ENCODE data around the gene ZCWPW1.
"Not testable (repeated sequence)": the region's sequence is repeated elsewhere in the genome, so short reads cannot be mapped to it uniquely, and the experiment has no call there.

Gene ZCWPW1

DNA sequence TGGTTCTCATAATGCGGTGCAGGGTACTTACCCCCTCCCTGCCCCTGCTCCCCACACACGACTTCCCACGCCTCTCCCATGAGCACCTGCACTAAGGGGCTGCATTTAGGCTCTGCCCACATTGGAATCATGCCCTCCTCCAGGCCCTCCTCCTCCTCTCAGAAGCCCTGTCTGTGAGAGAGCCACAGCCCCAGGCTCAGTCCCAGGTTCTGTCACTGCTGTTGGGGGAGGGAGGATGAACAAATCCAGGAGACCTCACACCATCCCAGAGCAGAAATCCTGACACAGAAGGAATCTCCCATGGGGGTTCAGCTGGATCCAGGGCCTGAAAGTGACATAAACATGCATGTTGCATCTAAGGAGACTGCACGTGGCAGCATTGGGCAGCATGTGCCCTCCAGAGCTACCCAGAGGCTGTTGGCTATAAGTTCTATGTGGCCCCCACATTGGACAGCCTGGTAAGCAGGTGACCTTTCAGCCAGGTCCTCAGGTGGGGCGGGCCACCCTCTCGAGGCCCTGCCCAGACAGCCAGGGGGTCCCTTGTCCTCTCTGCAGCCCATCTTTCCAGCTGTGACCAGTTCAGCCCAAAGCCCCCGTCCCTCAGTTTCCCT is 56.8 kb downstream of the ZCWPW1 start:
- no peak for DNase-seq

DNA sequence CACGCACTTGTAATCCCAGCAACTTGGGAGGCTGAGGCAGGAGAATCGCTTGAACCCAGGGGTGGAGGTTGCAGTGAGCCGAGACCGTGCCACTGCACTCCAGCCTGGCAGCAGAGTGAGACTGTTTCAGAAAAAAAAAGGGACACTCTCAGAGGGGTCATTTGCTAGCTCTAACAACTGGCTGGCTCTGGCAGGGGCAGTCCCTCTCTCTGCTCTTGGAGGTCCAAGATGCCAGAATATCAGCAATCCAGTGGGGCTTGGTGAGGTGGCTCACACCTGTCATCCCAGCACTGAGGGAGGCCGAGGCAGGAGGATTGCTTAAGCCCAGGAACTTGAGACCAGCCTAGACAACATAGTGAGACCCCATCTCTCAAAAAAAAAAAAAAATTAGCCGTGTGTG is 57.8 kb downstream of the ZCWPW1 start:
- no peak for DNase-seq

DNA sequence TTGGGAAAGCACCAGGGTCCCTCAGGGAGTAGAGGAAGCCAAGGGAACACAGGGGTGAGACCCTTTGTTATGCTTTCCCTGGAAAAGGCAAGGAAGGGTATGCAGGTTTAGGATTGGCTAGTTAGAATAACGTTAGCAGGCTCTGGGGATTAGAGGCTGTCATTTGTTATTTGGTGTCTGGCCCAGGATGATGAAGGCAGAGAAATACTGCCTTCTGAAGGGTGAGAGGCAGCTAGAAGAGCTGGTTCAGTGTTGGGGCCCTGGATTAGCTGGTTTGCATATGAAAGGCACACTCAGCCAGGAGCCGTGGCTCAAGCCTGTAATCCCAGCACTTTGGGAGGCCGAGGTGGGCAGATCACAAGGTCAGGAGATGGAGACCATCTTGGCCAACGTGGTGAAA is 58.2 kb downstream of the ZCWPW1 start:
- DNase-seq: no peak

DNA sequence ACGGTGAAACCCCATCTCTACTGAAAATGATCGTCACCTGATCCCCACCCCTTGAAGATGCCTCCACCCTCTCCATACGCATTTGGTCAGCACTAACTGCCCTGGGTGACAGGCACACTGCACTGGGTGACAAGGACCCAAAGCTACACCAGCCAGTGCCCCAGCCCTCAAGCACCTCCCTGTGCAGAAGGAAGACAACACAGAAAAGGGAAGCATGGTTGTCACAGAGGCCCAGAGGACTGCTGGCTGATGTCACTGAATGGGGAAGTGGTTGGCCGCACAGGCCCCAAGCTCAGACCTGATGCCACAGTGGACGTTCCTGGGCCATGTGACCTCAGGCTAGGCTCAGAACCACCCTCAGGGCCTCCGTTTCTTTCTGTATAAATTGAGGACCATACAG is 59.4 kb downstream of the ZCWPW1 start:
- no peak for DNase-seq

DNA sequence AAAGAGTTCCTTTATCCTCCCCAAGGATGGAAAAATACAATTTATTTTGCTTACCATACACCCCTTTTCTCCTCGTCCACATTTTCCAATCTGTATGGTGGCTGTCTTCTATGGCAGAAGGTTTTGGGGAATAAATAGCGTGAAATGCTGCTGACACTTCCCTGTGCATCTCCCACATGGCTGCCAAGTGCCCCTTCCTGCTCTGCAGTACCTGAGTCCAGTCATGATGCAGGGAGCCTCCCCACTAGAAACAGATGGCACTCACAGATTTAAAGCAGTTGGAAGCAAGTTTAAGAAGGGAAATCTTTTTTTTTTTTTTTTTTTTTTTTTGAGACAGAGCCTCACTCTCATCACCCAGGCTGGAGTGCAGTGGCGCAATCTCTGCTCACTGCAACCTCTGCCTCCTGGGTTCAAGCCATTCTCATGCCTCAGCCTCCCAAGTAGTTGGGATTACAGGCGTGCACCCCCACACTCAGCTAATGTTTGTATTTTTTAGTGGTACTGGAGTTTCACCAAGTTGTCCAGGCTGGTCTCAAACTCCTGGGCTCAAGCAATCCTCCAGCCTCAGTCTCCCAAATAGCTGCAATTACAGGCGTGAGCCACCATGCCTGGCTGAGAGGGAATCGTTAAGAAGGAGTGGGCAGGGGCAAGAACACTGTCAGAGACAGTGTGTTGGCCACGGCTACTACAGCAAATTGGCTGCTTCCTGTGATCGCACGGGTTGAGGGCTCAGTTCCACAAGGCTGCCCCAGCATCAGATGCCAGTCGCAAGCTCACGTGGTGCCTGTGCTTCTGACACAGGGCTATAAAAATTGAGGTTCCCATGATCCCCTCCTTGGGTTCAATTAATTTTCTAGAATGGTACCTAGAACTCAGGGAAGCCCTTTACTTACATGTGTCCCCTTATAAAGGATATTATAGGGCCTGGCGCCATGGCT is 60.6 kb downstream of the ZCWPW1 start:
- no peak for DNase-seq

DNA sequence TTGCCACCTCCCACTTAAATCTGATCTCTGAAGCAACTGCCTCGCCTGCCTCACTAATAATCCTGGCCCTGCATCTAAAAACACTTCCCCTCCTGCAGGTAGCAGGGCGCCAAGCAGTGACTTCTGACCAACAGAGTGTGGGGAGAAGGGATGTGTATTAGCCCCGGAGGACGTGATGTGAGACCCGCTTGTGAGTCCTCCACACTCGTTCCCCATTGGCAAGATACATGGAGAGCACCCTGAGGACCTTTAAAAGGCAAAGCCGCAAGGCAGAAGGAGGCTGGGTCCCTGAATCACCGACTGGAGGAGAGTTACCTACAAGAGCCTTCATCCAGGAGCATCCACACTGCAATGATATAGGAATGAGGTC is 61.3 kb downstream of the ZCWPW1 start:
- no peak for DNase-seq

DNA sequence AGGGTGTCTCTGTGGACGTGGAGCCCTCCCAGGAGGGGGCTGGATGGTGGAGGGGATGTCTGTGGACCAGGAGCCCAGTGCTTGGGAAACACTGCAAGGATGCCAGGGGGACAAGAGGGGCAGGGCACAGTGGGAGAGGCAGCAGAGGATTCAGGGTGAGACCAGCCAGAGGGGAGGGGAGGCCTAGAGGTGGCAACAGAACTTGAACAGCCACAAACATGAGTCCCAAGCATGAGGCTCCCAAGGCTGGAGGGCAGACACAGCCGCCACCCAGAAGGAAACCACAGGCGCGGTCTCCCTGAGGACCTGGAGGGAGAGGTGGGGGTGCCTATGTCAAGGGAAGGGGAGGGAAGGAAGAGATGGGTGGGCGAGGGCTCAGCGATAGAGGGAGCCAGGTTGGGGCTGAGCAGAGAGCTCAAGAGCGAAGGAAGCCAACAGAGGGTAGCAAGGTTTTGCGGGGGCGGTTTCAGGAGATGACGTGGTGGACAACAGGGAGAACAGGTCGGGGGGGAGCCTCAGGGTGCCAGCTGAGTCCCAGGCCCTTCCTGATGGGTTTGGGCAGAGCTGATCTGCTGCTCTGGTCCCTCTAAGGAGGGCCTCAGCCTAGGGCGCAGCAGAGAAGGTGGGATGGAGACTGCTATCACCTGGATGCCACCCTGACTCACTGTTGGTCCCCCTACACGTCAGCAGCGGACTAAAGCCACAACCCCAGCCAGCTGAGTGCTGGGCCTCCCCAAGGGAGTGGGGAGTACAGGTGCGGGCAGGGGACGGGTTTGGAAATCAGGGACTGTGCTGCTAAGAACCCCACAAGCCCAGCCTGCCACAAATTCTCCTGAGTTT is 61.9 kb downstream of the ZCWPW1 start:
- no peak for DNase-seq

DNA sequence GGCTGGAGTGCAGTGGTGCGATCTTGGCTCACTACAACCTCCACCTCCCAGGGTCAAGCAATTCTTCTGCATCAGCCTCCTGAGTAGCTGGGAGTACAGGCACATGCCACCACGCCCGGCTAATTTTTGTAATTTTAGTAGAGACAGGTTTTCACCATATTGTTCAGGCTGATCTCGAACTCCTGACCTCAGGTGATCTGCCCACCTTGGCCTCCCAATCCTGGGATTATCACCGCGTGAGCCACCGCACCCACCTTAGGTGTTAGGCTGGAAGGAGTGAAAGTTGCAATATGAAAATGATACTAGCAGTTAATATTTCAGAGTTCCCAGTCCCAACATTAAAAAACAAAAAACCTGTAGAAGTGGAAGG is 62.5 kb downstream of the ZCWPW1 start:
- DNase-seq: not testable (repeated sequence)

DNA sequence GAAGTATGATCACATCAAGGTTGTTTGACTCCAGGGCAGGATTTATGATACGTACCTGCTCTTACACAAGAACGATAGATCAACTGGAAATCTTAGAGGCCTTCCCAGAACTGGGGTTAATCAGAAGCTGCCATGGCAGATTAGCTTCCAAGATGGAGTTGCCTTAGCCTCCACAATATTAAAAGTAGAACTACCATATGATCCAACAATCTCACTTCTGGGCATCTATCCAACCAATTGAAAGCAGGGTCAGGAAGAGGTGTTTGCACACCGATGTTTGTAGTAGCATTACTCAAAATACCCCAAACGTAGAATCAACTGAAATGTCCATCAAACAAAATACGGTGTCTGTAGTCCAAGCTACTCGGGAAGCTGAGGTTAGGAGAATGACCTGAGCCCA is 64.0 kb downstream of the ZCWPW1 start:
- no peak for DNase-seq

DNA sequence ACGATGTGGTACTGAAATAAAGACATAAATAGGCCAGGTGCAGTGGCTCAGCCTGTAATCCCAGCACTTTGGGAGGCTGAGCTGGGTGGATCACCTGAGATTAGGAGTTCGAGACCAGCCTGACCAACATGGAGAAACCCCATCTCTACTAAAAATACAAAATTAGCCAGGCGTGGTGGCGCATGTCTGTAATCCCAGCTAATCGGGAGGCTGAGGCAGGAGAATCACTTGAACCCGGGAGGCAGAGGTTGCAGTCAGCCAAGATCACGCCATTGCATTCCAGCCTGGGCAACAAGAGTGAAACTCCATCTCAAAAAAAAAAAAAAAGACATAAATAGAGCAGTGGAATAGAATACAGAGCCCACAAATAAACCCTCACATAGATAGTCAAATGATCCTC is 64.7 kb downstream of the ZCWPW1 start:
- DNase-seq: not testable (repeated sequence)

DNA sequence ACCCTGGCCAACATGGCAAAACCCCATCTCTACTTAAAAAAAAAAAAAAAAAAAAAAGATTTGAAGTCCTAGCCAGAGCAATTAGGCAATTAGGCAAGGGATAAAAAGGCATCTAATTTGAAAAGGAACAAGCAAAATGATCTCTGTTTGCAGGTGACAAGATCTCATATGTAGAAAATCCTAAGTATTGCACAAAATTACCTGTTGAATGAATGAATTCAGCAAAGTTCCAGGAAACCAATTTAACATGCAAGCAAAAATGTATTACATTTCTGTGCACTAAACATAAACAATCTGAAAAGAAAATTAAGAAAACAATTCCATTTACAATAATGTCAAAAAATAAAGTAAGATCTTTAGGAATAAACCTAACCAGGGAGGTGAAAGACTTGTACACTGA is 65.4 kb downstream of the ZCWPW1 start:
- no peak for DNase-seq

DNA sequence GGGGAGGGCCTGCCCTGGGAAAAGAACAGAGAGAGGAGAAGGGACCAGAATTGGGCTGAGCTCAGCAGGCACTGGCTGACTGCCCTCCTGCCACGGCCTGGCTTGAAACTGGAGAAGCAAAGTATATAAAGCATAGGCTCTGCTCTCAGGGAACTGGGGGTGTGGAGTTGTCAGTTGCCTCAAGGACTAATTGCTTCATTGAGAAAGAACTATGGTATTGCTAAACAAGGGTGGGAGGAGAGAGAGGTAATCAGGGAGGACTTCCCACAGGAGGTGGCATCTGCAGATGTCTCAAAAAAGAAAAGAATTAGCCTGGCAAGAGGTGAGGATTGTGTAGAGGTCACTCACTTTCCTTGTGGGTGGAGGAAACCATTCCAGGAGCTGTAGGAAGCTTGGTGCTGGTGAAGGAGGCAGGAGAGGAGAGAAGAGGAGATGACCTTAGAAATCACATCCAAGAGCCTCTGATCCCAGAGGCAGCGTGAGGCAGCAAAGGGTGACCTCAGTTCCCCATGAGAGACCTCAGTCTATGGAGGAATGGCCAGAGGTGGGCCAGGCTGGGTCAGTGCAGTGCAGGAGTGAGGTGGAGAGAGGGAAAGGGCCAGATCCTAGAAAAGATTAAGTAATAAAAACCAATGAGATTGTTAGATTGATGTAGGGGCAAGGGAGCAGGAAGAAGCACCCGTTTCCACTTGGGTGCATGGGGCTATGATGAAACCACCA is 68.2 kb downstream of the ZCWPW1 start:
- no peak for DNase-seq

DNA sequence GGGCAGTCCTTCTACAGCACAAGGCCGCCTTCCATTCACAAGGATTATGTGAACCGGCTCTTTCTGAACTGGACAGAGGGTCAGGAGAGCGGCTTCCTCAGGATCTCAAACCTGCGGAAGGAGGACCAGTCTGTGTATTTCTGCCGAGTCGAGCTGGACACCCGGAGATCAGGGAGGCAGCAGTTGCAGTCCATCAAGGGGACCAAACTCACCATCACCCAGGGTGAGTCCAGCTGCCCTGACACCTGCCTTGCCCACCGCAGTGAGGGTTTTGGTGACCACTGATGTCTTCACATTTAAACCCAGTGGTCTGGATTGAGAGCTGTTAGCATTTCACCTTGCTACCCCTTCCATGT is 69.7 kb downstream of the ZCWPW1 start:
- DNase-seq: no peak

DNA sequence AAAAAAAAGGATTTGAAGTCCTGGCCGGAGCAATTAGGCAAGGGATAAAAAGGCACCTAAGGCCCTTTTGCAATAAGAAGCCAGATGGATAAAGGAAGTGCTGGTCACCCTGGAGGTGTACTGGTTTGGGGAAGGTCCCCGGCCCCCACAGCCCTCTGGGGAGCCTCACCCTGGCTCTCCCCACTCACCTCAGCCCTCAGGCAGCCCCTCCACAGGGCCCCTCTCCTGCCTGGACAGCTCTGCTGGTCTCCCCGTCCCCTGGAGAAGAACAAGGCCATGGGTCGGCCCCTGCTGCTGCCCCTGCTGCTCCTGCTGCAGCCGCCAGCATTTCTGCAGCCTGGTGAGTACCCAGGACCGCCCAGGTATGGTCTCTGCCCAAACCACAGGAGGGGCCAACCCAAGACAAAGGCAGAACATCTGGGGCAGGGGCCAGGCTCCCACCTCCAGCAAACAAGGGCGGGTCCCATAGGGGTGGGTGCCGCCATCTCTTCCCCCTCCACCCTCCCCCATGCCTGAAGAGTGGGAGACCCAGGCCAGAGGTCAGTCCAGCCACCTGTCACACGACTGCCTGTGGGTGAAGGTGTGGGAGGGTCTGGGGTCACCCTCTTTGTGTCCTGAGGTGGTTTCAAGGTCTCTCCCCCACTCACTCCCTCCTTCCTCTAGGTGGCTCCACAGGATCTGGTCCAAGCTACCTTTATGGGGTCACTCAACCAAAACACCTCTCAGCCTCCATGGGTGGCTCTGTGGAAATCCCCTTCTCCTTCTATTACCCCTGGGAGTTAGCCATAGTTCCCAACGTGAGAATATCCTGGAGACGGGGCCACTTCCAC is 70.3 kb downstream of the ZCWPW1 start, which contains the start of gene PILRB:
PILRB (plus strand) TSS at position 91 of the 830 bp plus-strand sequence; CDS start at position 277, 186 bp downstream.
- no peak for DNase-seq

DNA sequence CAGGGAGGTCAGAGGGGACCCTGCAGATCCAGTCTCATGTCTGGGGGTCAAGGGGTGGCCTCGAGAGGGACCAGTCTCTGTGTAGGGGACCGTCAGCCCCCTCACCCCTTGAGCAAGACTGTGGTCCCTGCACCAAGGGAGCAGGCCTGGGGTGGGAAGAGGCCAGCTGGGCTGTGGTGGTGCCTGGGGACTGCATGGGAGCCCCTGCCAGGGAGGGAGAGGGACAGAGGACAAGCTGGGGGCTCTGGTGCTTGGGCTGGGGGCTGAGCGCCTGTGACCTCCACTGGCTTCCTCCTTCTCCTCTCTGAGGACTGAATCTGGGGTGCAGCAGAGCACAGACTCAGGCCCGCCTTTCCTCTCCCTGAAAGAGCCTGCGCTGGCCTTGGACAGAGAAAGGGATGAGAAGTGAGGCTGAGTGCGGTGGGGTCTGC is 71.4 kb downstream of the ZCWPW1 start:
- no peak for DNase-seq

DNA sequence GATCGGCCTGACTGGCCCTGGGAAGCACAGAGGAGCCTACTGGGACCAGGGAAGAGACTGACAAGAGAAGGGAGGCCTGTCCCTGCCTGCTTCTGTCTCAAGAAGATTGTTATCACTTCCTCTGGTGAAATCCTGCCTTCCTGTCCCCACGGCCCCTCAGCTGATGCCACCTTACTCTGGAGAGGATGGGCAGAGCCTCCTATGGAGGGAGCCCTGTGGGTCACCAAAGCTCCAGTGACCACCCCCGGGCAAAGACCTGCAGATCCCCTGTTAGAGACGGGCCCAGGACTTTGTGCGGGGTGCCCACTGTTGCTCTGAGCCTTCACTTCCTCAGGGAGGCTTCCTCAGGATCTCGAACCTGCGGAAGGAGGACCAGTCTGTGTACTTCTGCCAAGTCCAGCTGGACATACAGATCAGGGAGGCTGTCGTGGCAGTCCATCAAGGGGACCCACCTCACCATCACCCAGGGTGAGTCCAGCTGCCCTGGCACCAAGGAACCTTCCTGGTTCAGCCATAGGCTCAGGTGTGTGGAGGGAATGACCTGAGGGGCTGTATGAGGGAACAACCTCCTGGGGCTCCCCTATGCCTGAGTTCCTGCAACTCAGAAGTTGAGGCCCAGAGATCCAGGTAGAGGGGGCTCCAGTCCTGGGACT is 72.0 kb downstream of the ZCWPW1 start:
- DNase-seq: no peak

DNA sequence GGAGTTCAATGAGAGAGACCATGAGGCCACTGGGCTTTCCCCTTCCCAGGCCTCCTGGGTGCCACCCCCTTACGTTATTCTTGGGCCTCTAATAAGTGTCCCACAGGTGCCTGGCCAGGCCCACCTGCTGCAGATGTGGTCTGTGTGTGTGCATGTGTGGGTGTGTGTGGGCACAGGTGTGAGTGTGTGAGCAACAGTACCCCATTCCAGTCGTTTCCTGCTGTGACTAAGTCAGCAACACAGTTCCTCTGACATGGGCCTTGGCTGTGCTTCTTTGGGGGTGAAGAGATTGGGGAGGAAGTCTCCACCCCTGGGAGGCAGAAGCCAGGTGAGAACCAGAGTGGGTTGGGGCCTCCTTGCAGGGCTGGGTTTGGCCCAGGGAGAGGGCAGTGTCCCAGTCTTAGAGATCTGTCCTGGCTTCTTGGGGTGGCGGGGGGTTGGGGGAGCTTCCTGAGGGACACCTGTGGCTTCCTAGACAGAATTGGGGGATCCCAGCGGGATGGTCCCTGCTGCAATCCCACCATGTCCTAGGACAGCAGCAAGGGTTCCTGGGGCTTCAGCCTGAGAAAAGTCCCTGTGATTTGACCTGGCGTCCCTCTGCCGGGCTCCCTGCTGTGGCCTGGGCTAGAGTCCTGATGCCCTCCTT is 74.7 kb downstream of the ZCWPW1 start:
- DNase-seq: no peak

DNA sequence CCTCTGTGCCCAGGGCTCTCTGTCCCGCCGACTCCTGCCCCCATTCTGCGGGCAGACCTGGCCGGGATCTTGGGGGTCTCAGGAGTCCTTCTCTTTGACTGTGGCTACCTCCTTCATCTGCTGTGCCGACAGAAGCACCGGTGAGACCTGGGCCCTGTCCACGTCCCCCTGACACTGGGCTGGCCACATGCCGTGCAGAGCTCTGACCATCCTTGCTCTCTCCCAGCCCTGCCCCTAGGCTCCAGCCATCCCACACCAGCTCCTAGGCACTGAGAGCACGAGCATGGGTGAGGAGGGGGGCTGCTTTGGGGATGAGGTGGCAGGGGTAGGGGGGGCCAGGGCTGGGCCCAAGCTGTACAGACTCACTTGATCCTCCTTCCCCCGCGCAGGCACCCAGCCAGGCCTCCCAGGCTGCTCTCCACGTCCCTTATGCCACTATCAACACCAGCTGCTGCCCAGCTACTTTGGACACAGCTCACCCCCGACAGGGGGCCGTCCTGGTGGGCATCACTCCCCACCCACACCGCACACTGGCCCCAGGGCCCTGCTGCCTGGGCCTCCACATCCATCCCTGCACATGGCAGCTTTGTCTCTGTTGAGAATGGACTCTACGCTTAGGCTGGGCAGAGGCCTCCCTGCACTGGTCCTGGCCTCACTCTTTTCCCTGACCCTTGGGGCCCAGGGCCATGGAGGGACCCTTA is 75.4 kb downstream of the ZCWPW1 start:
- no peak for DNase-seq

DNA sequence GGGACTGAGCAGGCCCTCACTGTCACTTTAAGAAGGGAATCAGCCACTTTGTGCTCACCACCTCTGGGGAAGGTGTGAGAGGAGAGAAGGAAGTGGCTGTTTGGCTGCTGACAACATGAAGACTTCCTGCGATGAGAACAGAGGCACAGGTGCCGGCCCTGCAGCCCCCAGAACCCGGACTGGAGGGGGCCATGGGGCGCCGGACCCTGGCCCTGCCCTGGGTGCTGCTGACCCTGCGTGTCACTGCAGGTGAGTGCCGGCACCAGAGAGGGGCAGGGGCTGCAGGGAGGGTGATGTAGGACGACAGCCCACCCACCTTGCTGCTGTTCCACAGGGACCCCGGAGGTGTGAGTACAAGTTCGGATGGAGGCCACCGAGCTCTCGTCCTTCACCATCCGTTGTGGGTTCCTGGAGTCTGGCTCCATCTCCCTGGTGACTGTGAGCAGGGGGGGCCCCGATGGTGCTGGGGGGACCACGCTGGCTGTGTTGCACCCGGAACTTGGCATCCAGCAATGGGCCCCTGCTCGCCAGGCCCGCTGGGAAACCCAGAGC is 76.2 kb downstream of the ZCWPW1 start:
- DNase-seq: not testable (repeated sequence)

DNA sequence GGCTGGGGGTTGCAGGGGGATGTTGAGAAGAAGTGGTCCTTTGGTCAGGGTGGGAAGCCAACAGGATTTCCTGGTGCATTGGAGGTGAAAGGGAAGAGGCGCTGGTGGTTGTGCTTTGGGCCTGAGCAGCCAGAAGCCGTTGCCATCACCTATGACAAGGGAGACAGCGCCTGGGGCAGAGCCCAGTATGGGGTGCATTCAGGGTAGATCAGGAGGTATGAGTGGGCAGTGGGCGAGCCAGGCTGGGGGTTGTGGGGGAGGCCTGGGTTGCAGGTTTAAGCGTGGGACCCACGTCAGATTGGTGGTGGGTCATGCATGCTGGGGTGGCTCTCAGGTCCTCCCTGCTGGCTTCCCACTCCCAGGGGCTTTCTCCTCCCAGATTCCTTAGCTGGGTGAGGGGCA is 76.8 kb downstream of the ZCWPW1 start:
- no peak for DNase-seq

All from NCI-H226 (cell line).